Endothelial cell of umbilical vein (primary cell): Measurements from ENCODE around the gene LMNA. TPM values are rescaled to one million over a fixed set of nuclear protein-coding genes. Genes with fewer than 3 reads are reported as not detected.

Experiments
- BruUV-seq: library from RNA; stranded (reverse); fragments of 400-500 nt; replicated peaks from 2 replicates; lab custom pipeline; 2021; lab: Mats Ljungman, UMichigan
- CTCF ChIA-PET: fragments of 300-600, 350-600 bp; sonication (Branson Sonifier 250); formaldehyde crosslinking; loops from one replicate; lab custom pipeline; 2021; ENCODE audit warnings: antibody characterized with exemption, inconsistent platforms; lab: Charles Lee
- POLR2A ChIA-PET: fragments of 300-600, 350-600 bp; sonication (Branson Sonifier 250); formaldehyde crosslinking; loops from one replicate; lab custom pipeline; 2021; ENCODE audit warnings: antibody characterized with exemption, inconsistent platforms; lab: Charles Lee
- DNase-seq: peaks from one replicate; pipeline ENCODE4 v3.0.0-alpha.2; 2011; ENCODE audit warnings: low read depth, low spot score
- FAIRE-seq: peaks from 2 replicates; lab custom pipeline; 2011; peaks lifted over from hg19 to GRCh38; lab: Jason Lieb, UNC
- H2AFZ ChIP-seq: 2 replicates; pipeline ENCODE4 v1.6.0; 2012; ENCODE audit warnings: low read depth, low read length, control low read depth, inconsistent platforms
- H3K27ac ChIP-seq: 2 replicates; pipeline ENCODE4 v1.5.1; 2011; ENCODE audit warnings: low read depth, mild to moderate bottlenecking, control low read depth, low read length, moderate library complexity; ENCODE audit not compliant: insufficient read depth
- H3K27me3 ChIP-seq, 2 experiments: 2 replicates each; pipeline versions ENCODE4 v1.6.0 to v1.6.1; 2011; ENCODE audit warnings: low read length in 2 of 2, mixed read lengths in 1 of 2; ENCODE audit not compliant: control insufficient read depth in 2 of 2, insufficient read depth in 2 of 2
- H3K36me3 ChIP-seq, 2 experiments: 2 replicates in 1 of 2; 3 replicates in 1 of 2; pipeline ENCODE4 v1.5.1; 2011; ENCODE audit warnings: low read length in 2 of 2, mild to moderate bottlenecking in 1 of 2, moderate library complexity in 1 of 2; ENCODE audit not compliant: control insufficient read depth in 2 of 2, insufficient read depth in 2 of 2; ENCODE audit errors: extremely low read depth in 1 of 2
- H3K4me1 ChIP-seq: 3 replicates; pipeline ENCODE4 v1.5.1; 2011; ENCODE audit warnings: mild to moderate bottlenecking, low read length; ENCODE audit not compliant: control insufficient read depth, insufficient read depth; ENCODE audit errors: extremely low read depth
- H3K4me2 ChIP-seq: 2 replicates; pipeline ENCODE4 v1.6.1; 2011; ENCODE audit warnings: low read length, control low read depth, mixed read lengths; ENCODE audit not compliant: insufficient read depth
- H3K4me3 ChIP-seq, 3 experiments: fragments of 200-600 bp in 1 of 3; sonication (generic), shearing (Covaris generic) in 1 of 3; replicated peaks in 1 of 3; 2 replicates each; pipeline ENCODE4 v1.5.1; 2011 to 2016; ENCODE audit warnings: control low read depth in 3 of 3, low read length in 3 of 3, mild to moderate bottlenecking in 2 of 3, inconsistent platforms in 1 of 3, low read depth in 1 of 3, moderate library complexity in 1 of 3; ENCODE audit not compliant: insufficient read depth in 1 of 3
- H3K79me2 ChIP-seq: 2 replicates; pipeline ENCODE4 v1.6.0; 2012; ENCODE audit warnings: low read length, inconsistent platforms; ENCODE audit not compliant: control insufficient read depth, insufficient read depth
- H3K9ac ChIP-seq: replicated peaks from 2 replicates; pipeline ENCODE3; 2011; ENCODE audit warnings: low read length, control low read depth; ENCODE audit not compliant: insufficient read depth; ENCODE audit errors: extremely low read depth
- H3K9me1 ChIP-seq: replicated peaks from 3 replicates; pipeline ENCODE4 v1.6.0; 2011; ENCODE audit warnings: mild to moderate bottlenecking, low read length; ENCODE audit not compliant: control insufficient read depth, insufficient read depth; ENCODE audit errors: extremely low read depth
- H3K9me3 ChIP-seq: replicated peaks from 2 replicates; pipeline ENCODE4 v1.5.1; 2012; ENCODE audit warnings: low read length, inconsistent platforms; ENCODE audit not compliant: control insufficient read depth, insufficient read depth
- H4K20me1 ChIP-seq: replicated peaks from 2 replicates; pipeline ENCODE3; 2011; ENCODE audit warnings: mild to moderate bottlenecking, low read length; ENCODE audit not compliant: control insufficient read depth, insufficient read depth; ENCODE audit errors: extremely low read depth
- FOS ChIP-seq: IDR thresholded peaks from 2 replicates; pipeline ENCODE4 v1.6.1; 2011; ENCODE audit warnings: mild to moderate bottlenecking, low read length, moderate library complexity, borderline replicate concordance; ENCODE audit not compliant: insufficient read depth
- GATA2 ChIP-seq: IDR thresholded peaks from 2 replicates; pipeline ENCODE4 v1.7.0; 2011; ENCODE audit warnings: low read depth, mild to moderate bottlenecking, moderate library complexity, mixed read lengths, low read length; ENCODE audit not compliant: insufficient read length, insufficient read depth
- JUN ChIP-seq: IDR thresholded peaks from 2 replicates; pipeline ENCODE4 v1.6.1; 2011; ENCODE audit warnings: borderline replicate concordance, low read depth; ENCODE audit not compliant: insufficient read length, insufficient read depth
- MYC ChIP-seq: IDR thresholded peaks from one replicate; pipeline ENCODE4 v1.6.1; 2011; ENCODE audit warnings: mild to moderate bottlenecking, low read depth, low read length
- POLR2A ChIP-seq: IDR thresholded peaks from 2 replicates; pipeline ENCODE4 v1.6.1; 2012; ENCODE audit warnings: low read depth, mild to moderate bottlenecking, control low read depth, low read length
- POLR2AphosphoS5 ChIP-seq: IDR thresholded peaks from 2 replicates; pipeline ENCODE4 v1.6.1; 2012; ENCODE audit warnings: low read depth, mild to moderate bottlenecking, control low read depth, low read length, moderate library complexity; ENCODE audit not compliant: insufficient read depth
- dilution Hi-C: fragments of 300-500 bp; cut with MboI; formaldehyde crosslinking; loops from one replicate; pipeline ENCODE4 v1.15.0; 2019; ENCODE audit warnings: low sequenced_read_pairs; ENCODE audit not compliant: extremely low pct_ligation_motif_present
- intact Hi-C: fragments of 100-400 bp; cut with micrococcal nuclease; formaldehyde crosslinking; loops from one replicate; pipeline ENCODE4 v1.10.0; 2022
- polyA plus RNA-seq, 4 experiments: library from polyadenylated mRNA; depleted of rRNA in 3 of 4; stranded (reverse) in 3 of 4; unstranded in 1 of 4; fragments of >200 nt; gene quantifications; 2 replicates each; pipeline versions ENCODE4 v1.2.1 to v1.2.3, GENCODE V29; 2011 to 2012; ENCODE audit warnings: missing spikeins in 1 of 4
- total RNA-seq: library from RNA; stranded (reverse); gene quantifications from 2 replicates; pipeline ENCODE4 v1.2.3, GENCODE V29; 2021
- TF ChIP-seq, protein P1 (sequence below), 2 donors: IDR thresholded peaks; 1 replicate in 1 of 2; 2 replicates in 1 of 2; pipeline ENCODE4 v1.5.1; 2011; ENCODE audit warnings: low read length in 2 of 2, mild to moderate bottlenecking in 2 of 2, moderate library complexity in 2 of 2, control low read depth in 1 of 2, inconsistent platforms in 1 of 2, low read depth in 1 of 2; ENCODE audit not compliant: insufficient read depth in 1 of 2; ENCODE audit errors: extremely low read depth in 1 of 2

LMNA gene
- total and polyA plus RNA-seq, 2 donors (not counting 3 experiments of a cell fraction or from before 2014, with no cell fraction given), result 371 to 742 TPM

DNA sequence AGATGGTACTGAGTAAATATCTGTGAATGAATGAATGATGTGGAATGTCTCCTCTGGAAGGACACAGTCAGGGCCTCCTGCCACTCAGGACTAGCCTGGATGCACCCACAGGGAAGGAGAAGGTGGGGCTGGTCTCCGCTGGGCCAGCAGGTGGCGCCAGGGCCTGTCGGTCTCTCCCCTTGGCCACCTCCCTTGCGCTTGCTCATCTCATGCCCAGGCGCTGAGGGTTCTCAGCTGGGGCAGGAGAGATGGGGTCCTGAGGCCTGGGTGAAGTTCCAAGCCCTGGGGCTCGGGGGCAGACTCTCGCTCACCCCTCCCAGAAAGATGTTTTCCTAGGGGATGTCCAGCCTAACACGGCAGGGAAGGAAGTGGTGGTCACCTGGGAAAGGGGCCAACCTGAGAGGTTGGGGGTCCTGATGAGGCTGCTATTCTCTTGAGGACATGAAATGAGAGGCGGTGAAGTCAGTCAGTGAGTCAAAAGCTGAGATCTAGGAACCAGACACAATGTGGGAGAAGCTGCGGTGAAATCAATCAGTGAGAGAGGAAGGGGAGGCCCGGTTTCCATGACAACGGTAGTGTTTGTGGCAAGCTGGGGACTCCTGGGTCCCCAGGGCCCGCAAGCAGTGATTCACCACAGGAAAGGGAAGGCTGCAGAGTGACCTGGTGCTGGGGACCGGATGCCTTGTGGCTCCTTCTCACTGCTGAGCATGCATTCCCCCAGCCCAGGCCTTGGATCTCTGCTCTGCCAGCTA, 17.7 kb upstream of the LMNA start:
- peak overlapping the region; percentile 26 for H3K4me2 ChIP-seq
- H3K9ac ChIP-seq, result peak overlapping the region; percentile 79
- intact Hi-C loops, result loop anchor here (1.0 to 2.0 kb wide), 5 partner anchors 9 to 33 kb away; partner anchors contain the start of gene LMNA
- no peaks in the 10 kb centered on the region for H3K27me3 ChIP-seq
- no peak overlapping the region for H2AFZ ChIP-seq
- peak; percentile 93 for DNase-seq
- peak overlapping the region; percentile 92 for H3K27ac ChIP-seq
- TF ChIP-seq JUN (peak; percentile 92), MYC (no peak), FOS (peak; percentile 85), POLR2AphosphoS5 (peak; percentile 90), GATA2 (no peak), POLR2A (peak; percentile 65)
- TF ChIP-seq, protein P1, sequence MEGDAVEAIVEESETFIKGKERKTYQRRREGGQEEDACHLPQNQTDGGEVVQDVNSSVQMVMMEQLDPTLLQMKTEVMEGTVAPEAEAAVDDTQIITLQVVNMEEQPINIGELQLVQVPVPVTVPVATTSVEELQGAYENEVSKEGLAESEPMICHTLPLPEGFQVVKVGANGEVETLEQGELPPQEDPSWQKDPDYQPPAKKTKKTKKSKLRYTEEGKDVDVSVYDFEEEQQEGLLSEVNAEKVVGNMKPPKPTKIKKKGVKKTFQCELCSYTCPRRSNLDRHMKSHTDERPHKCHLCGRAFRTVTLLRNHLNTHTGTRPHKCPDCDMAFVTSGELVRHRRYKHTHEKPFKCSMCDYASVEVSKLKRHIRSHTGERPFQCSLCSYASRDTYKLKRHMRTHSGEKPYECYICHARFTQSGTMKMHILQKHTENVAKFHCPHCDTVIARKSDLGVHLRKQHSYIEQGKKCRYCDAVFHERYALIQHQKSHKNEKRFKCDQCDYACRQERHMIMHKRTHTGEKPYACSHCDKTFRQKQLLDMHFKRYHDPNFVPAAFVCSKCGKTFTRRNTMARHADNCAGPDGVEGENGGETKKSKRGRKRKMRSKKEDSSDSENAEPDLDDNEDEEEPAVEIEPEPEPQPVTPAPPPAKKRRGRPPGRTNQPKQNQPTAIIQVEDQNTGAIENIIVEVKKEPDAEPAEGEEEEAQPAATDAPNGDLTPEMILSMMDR (IDR thresholded peaks at IDR 0.05; ENCODE audit: extremely low read depth in 1 of 2, insufficient read depth in 1 of 2, low read depth in 1 of 2, low read length in 2 of 2), result peak; percentile 96 to 99
- H3K79me2 ChIP-seq, result no peaks in the 10 kb centered on the region
- POLR2A ChIA-PET, result interaction anchor here (0.8 to 1.1 kb wide), 4 partner anchors 10 to 33 kb away, joined by 3 to 8 read pairs (median 4); no protein-coding TSS in a partner anchor
- H3K9me1 ChIP-seq, result no peaks in the 10 kb centered on the region
- BruUV-seq, result TSS peak; percentile 94
- H3K9me3 ChIP-seq, result no peaks in the 10 kb centered on the region
- H3K36me3 ChIP-seq, result peaks cover 0 to 3% of the 10 kb centered on the region in 2 experiments
- no peak overlapping the region for H3K4me3 ChIP-seq
- dilution Hi-C loops, result no loop called here
- FAIRE-seq, result peak; percentile 98
- H3K4me1 ChIP-seq, result peaks cover 36% of the 10 kb centered on the region
- CTCF ChIA-PET, result interaction anchor here (0.6 to 21.0 kb wide), 19 partner anchors 8 to 223 kb away, joined by 3 to 627 read pairs (median 4); partner anchors contain the start of genes LMNA, MEX3A, SLC25A44 and SMG5
- no peaks in the 10 kb centered on the region for H4K20me1 ChIP-seq
